PC-3 (cell line): ENCODE measurements around the gene EIF2B5.

Experiments used
- EZH2 ChIP-seq: fragments of 300-600 bp; sonication (generic); IDR thresholded peaks from one replicate; pipeline ENCODE4 v1.6.1; 2017; ENCODE audit warnings: antibody characterized with exemption, mild to moderate bottlenecking, low read length; ENCODE audit not compliant: unreplicated experiment
- TF ChIP-seq, protein P1 (sequence below): fragments of 300-600 bp; sonication (generic); conservative IDR thresholded peaks from 2 replicates; pipeline ENCODE4 v1.5.1; 2017; ENCODE audit warnings: antibody characterized with exemption, low read depth, mild to moderate bottlenecking, low read length

DNA sequence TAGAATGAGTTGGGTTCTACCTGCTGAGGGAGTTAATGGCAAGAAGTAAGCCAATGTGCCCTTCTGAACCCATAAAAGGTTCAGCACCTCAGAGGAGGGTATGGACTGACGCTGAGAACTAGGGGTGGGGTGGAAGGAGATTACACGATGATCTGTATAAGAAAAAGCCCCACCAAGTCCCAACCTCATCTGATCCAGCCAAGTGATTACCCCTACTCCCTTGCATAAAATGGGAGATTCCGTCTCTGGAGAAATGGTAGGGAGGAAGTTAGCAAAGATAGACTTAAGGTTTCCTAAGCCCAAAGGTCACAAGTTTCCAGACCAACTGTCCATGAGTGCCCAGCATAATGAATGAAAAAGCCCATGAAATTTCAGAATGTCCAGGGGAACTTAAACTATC is 12.9 kb downstream of the EIF2B5 start:
- TF ChIP-seq, protein P1, sequence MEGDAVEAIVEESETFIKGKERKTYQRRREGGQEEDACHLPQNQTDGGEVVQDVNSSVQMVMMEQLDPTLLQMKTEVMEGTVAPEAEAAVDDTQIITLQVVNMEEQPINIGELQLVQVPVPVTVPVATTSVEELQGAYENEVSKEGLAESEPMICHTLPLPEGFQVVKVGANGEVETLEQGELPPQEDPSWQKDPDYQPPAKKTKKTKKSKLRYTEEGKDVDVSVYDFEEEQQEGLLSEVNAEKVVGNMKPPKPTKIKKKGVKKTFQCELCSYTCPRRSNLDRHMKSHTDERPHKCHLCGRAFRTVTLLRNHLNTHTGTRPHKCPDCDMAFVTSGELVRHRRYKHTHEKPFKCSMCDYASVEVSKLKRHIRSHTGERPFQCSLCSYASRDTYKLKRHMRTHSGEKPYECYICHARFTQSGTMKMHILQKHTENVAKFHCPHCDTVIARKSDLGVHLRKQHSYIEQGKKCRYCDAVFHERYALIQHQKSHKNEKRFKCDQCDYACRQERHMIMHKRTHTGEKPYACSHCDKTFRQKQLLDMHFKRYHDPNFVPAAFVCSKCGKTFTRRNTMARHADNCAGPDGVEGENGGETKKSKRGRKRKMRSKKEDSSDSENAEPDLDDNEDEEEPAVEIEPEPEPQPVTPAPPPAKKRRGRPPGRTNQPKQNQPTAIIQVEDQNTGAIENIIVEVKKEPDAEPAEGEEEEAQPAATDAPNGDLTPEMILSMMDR: no peak
- no peak for TF ChIP-seq EZH2
